NCI-H2227 (cell line): ENCODE results near the gene MSANTD2.
A peak's percentile ranks its signal among the peaks of the same experiment; 100 is the strongest.

Experiments used
- DNase-seq: peaks from one replicate; lab custom pipeline; 2025; ENCODE audit not compliant: unreplicated experiment; lab: John Stamatoyannopoulos, UW

MSANTD2 gene

GRCh38 chr11:124821995-124822730, 22.0 kb upstream of the MSANTD2 start:
- no peak for DNase-seq

DNA sequence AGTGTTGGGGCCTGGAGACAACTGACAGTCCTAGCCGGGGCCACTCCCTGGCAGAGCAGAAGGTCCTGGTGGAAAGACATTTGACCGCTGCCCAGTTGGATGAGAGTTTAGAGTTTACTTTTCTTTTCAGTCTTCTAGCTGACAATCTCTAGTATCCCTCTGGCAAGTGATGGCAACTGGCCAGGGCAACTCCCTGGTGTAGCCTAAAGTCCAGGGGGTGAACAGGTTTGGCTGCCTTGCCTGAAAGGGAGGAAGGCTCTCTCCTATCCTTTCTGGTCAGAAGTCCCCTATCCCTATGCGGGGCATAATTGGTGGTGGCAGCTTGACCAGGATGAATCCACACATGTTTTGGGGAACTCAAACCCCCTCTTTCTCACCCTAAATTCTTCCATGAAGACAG, 16.8 kb upstream of the MSANTD2 start:
- DNase-seq: no peak

DNA sequence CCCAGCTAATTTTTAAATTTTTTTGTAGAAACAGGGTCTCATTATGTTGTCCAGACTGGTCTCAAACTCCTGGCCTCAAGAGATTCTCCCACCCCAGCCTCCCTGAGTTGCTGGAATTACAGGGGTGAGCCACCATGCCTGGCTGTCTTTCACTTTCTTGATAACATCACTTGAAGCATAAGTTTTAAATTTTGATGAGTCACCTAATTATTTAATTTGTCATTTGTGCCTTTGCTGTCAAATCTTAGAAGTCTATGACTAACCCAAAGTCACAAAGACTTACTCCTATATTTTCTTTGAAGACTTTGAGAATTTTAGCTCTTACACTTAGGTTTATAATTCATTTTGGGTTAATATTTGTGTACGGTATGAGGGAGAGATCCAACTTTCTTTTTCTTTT, 14.5 kb upstream of the MSANTD2 start:
- no peak for DNase-seq

- no peak for DNase-seq
These were observed 12.7 kb upstream of the MSANTD2 start for GRCh38 chr11:124812876-124813275.

GRCh38 chr11:124811399-124812125, 11.4 kb upstream of the MSANTD2 start:
- no peak for DNase-seq

- no peak for DNase-seq
These were observed 7.6 kb upstream of the MSANTD2 start for GRCh38 chr11:124807660-124808270.

GRCh38 chr11:124807201-124807600, 7.0 kb upstream of the MSANTD2 start:
- DNase-seq: no peak

DNA sequence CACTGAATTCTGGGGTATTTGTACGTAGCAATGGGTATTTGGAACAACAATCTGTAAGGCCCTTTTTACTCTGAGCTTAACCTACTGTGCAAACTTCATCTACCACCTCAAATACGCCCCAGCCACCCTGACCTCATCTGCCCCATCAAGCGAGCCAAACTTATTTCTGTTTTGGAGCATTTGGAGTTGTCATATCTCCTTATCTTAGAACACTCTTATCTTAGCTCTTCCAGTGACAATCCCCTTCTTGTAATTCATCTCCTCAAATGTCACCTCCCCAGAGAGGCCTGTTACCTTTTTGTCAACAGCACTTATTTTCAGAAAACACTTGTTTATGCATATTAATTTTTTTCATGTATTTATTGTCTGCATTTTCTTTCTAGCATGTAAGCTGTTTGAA, 4.7 kb upstream of the MSANTD2 start:
- DNase-seq: no peak

DNA sequence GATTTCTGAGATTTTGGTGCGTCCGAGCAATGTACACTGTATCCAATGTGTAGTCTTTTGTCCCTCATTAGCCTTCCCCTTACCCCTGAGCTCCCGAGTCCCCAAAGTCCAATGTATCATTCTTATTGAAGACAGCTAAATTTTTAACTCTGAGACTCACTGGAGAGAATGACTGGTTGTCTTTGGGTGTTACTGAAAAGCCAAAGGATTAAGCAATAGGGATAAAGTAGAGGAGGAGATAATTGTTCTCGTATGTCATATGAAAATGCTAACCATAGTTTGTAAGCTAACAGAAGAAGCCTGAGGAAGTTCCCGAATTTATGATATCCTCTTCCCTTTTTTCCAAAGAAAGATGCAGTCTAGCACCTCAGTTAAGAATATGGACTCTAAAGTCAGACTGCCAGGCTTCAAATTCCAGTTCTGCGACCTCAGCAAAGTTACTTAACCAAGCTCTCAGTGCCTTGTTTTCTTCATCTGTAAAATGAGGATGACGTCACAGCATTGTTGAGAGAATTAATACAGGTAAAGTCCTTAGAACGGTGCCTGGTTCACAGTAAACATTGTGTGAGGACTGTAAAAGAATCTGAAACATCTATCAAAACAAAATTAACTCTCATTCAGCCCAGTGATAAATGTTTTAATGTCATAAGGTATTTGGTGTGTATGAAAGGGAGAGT, 1.6 kb upstream of the MSANTD2 start:
- DNase-seq: no peak

GRCh38 chr11:124801014-124801413, 808 bp upstream of the MSANTD2 start:
- no peak for DNase-seq

- peak; percentile 63 for DNase-seq
These were observed 619 bp downstream of the MSANTD2 start for GRCh38 chr11:124799348-124800225.

GRCh38 chr11:124798991-124799347, 1.2 kb downstream of the MSANTD2 start:
- peak; percentile 22 for DNase-seq

DNA sequence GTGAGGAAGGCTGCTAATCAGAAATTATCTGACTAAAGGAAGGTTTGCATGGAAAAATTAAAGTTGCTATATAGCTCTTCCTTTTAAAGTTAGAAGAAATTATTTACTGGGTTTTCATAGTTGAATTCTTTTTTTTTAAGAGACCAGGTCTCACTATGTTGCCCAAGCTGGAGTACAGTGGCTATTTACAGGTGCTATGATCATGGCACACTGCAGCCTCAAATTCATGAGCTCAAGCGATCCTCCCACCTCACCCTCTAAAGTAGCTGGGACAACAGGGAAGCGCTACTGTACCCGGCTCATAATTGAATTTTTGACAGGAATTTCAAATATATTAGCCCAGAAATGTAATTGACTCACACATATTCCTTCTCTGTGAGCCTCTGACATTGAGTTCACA, 3.9 kb downstream of the MSANTD2 start:
- DNase-seq: no peak

GRCh38 chr11:124793466-124794278, 6.5 kb downstream of the MSANTD2 start:
- DNase-seq: peak; percentile 31

GRCh38 chr11:124791626-124792341, 8.4 kb downstream of the MSANTD2 start:
- no peak for DNase-seq

DNA sequence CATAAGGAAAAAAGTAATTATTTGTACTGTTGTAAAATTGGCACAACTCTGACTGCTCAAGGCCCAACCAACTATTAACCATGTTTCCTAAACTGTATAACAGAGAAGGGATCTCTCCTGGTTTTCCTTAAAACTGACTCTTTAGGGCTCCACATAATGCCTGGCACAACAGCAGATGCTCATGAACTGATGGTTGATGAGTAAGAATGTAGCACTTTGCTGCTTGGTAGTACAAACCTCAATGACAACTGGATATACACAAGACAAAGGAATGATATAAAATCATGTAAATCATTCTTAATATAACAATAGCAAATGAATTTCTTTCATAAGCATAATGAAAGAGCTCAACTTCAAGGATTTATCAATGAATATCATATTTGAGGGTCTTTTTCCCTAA, 11.7 kb downstream of the MSANTD2 start:
- DNase-seq: no peak

DNA sequence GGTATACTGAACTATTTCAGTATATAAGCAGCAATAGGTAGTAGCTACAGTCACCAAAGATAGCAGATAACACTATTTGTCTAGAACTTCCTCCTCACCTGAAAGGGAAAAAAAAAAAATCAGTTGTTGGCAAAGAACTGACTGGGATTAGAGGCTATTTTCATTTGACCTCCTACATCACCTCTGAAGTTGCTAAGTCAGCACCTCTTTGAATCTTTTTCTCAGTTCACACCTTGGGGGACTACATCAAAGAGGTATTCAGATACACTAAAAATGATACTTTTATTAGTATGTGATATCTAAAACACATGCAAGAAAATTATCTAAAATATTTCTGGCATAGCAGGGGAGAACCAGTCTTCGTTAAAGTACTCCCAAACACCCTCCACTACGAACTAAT, 16.2 kb downstream of the MSANTD2 start:
- no peak for DNase-seq

DNA sequence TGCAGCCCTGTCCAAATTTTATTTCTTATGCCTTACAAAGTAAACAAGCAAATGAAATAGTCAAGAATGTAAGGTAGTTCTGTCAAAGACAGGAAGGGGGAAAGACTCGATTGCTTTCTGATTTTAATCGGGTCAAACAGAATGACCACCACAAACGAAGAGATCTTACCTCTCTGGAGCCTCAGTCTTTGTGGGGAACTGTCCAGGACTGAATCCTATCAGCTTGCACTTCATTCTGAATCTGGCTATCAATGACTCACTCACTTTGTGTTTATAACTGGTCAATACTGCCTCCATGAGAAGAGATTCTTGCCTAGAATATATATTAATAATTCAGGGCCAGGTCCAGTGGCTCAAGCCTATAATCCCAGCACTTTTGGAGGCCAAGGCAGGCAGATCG, 17.2 kb downstream of the MSANTD2 start:
- DNase-seq: no peak

DNA sequence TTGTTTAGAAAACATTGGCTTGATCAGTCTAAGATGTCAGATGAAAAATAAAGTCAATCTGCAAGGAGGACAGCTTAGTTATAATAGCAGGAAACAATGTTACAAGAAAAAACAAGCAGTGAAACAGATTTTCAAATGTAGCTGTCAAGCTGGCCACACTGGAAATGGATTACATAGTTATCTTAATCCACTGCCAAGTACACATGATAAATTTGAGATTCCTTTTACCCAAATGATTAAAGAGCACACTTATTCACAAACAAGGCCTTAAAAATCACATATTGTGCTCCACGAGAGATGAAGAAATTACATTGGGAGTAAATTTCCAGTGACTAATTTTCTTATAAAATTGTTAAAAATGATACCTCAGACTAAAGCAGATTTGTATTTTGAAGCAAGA, 20.6 kb downstream of the MSANTD2 start:
- DNase-seq: no peak
